Astrocyte (in vitro differentiated cells and primary cell): Measurements from ENCODE around the gene ITGA2B. TPM values are rescaled to one million over a fixed set of nuclear protein-coding genes. Genes with fewer than 3 reads are reported as not detected.

Experiments used
- DNase-seq: peaks from one replicate; pipeline ENCODE4 v3.0.0-alpha.2; 2010; ENCODE audit warnings: low read depth
- FAIRE-seq: peaks from 2 replicates; lab custom pipeline; 2011; peaks lifted over from hg19 to GRCh38; lab: Jason Lieb, UNC
- H2AFZ ChIP-seq: 2 replicates; pipeline ENCODE4 v1.6.0; 2012; ENCODE audit warnings: low read depth, low read length, inconsistent platforms
- H3K27ac ChIP-seq: 2 replicates; pipeline ENCODE4 v1.5.1; 2011; ENCODE audit warnings: low read depth, low read length, inconsistent platforms
- H3K27me3 ChIP-seq: 2 replicates; pipeline ENCODE4 v1.6.0; 2011; ENCODE audit warnings: low read length, inconsistent platforms; ENCODE audit not compliant: insufficient read depth
- H3K36me3 ChIP-seq: 2 replicates; pipeline ENCODE4 v1.5.1; 2011; ENCODE audit warnings: low read length, inconsistent platforms; ENCODE audit not compliant: insufficient read depth
- H3K4me1 ChIP-seq: 2 replicates; pipeline ENCODE4 v1.5.1; 2011; ENCODE audit warnings: low read length, inconsistent platforms; ENCODE audit not compliant: insufficient read depth
- H3K4me2 ChIP-seq: 2 replicates; pipeline ENCODE4 v1.6.0; 2012; ENCODE audit warnings: low read length, inconsistent platforms
- H3K4me3 ChIP-seq: 2 replicates; pipeline ENCODE4 v1.5.1; 2011; ENCODE audit warnings: low read depth, mild to moderate bottlenecking, low read length, inconsistent platforms; ENCODE audit not compliant: insufficient read depth
- H3K79me2 ChIP-seq: 2 replicates; pipeline ENCODE4 v1.6.0; 2012; ENCODE audit warnings: mild to moderate bottlenecking, low read length, inconsistent platforms; ENCODE audit not compliant: insufficient read depth
- H3K9ac ChIP-seq: 2 replicates; pipeline ENCODE4 v1.6.0; 2012; ENCODE audit warnings: mild to moderate bottlenecking, low read length, inconsistent platforms
- H3K9me3 ChIP-seq: 2 replicates; pipeline ENCODE4 v1.5.1; 2012; ENCODE audit warnings: low read depth, mild to moderate bottlenecking, low read length, inconsistent platforms; ENCODE audit not compliant: insufficient read depth
- H4K20me1 ChIP-seq: 2 replicates; pipeline ENCODE4 v1.6.0; 2012; ENCODE audit warnings: low read length, inconsistent platforms; ENCODE audit not compliant: insufficient read depth
- H3K27ac Mint-ChIP-seq: one replicate; pipeline ENCODE4 v1.8.0; 2021; ENCODE audit warnings: mild to moderate bottlenecking, mixed read lengths; ENCODE audit not compliant: unreplicated experiment
- H3K27me3 Mint-ChIP-seq: one replicate; pipeline ENCODE4 v1.8.0; 2021; ENCODE audit warnings: low read depth, mixed read lengths; ENCODE audit not compliant: unreplicated experiment
- H3K36me3 Mint-ChIP-seq: one replicate; pipeline ENCODE4 v1.8.0; 2021; ENCODE audit warnings: low read depth, mixed read lengths; ENCODE audit not compliant: unreplicated experiment
- H3K4me1 Mint-ChIP-seq: one replicate; pipeline ENCODE4 v1.8.0; 2021; ENCODE audit warnings: low read depth, mixed read lengths; ENCODE audit not compliant: unreplicated experiment
- H3K4me3 Mint-ChIP-seq: one replicate; pipeline ENCODE4 v1.8.0; 2021; ENCODE audit warnings: mild to moderate bottlenecking, moderate library complexity, mixed read lengths; ENCODE audit not compliant: unreplicated experiment
- H3K9me3 Mint-ChIP-seq: one replicate; pipeline ENCODE4 v1.8.0; 2021; ENCODE audit warnings: mild to moderate bottlenecking, mixed read lengths; ENCODE audit not compliant: unreplicated experiment
- EZH2 ChIP-seq: IDR thresholded peaks from 2 replicates; pipeline ENCODE4 v1.6.1; 2012; ENCODE audit warnings: mild to moderate bottlenecking, low read length, inconsistent platforms; ENCODE audit not compliant: insufficient read depth
- total RNA-seq: library from RNA; stranded (reverse); gene quantifications from 2 replicates; pipeline ENCODE4 v1.2.1, GENCODE V29; 2021
- TF ChIP-seq, protein P1 (sequence below): IDR thresholded peaks from 2 replicates; pipeline ENCODE4 v1.5.1; 2011; ENCODE audit warnings: low read depth, mild to moderate bottlenecking, inconsistent platforms, low read length, moderate library complexity; ENCODE audit not compliant: insufficient read depth

Gene ITGA2B
- total RNA-seq, 1 donor from 2014 or later: 0.68 TPM

DNA sequence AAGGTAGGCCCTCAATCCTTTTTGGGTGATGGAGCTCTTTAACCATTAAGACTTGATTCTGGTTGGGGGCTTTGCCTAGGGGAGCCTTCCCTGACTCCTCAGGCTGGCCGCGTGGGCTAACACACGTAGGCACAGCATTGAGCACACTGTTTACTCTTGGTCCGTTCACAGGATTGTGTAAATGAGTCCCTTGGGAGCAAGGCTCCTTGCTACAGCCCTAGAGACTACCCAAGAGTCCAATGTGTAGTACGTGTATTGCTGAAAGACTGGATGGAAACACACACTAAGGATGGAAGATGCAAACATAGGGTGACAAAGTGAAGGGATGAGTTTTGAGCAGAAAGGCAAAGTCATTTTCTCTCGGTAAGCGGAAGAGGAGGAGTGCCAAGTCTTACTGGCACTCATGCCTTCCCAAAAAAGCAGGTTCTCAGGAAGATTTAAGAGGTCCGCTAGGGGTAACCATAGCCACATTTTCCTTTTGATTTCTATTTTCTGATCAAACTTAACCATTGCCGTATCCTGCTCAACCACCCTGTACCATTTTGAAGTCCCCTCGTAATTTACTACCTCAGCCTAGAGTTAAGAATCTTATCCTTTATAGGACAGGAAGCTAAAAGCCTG, 911 bp upstream of the ITGA2B start:
- H3K9ac ChIP-seq: no peak overlapping the region
- H4K20me1 ChIP-seq: no peaks in the 10 kb centered on the region
- no peak overlapping the region for H3K4me2 ChIP-seq
- no peaks in the 10 kb centered on the region for H3K4me1 Mint-ChIP-seq
- H3K27me3 Mint-ChIP-seq: peaks cover 5% of the 10 kb centered on the region
- no peak overlapping the region for H3K27ac ChIP-seq
- peaks cover 2% of the 10 kb centered on the region for H3K9me3 Mint-ChIP-seq
- no peaks in the 10 kb centered on the region for H3K9me3 ChIP-seq
- no peak overlapping the region for H3K4me3 Mint-ChIP-seq
- no peak overlapping the region for H3K27ac Mint-ChIP-seq
- FAIRE-seq (no peak), DNase-seq (no peak)
- no peak overlapping the region for H3K4me3 ChIP-seq
- no peaks in the 10 kb centered on the region for H3K36me3 ChIP-seq
- H2AFZ ChIP-seq: no peak overlapping the region
- peaks cover 3% of the 10 kb centered on the region for H3K27me3 ChIP-seq
- H3K36me3 Mint-ChIP-seq: peaks cover 3% of the 10 kb centered on the region
- H3K79me2 ChIP-seq: no peaks in the 10 kb centered on the region
- TF ChIP-seq EZH2: no peak
- TF ChIP-seq, protein P1, sequence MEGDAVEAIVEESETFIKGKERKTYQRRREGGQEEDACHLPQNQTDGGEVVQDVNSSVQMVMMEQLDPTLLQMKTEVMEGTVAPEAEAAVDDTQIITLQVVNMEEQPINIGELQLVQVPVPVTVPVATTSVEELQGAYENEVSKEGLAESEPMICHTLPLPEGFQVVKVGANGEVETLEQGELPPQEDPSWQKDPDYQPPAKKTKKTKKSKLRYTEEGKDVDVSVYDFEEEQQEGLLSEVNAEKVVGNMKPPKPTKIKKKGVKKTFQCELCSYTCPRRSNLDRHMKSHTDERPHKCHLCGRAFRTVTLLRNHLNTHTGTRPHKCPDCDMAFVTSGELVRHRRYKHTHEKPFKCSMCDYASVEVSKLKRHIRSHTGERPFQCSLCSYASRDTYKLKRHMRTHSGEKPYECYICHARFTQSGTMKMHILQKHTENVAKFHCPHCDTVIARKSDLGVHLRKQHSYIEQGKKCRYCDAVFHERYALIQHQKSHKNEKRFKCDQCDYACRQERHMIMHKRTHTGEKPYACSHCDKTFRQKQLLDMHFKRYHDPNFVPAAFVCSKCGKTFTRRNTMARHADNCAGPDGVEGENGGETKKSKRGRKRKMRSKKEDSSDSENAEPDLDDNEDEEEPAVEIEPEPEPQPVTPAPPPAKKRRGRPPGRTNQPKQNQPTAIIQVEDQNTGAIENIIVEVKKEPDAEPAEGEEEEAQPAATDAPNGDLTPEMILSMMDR: no peak
- H3K4me1 ChIP-seq: peaks cover 7% of the 10 kb centered on the region

- TF ChIP-seq, protein P1: no peak
- TF ChIP-seq EZH2: no peak
- DNase-seq (no peak), FAIRE-seq (no peak)
- Mint-ChIP-seq H3K9me3 (peaks cover 2% of the 10 kb centered on the region), H3K4me3 (no peak overlapping the region), H3K36me3 (peaks cover 3% of the 10 kb centered on the region), H3K27ac (no peak overlapping the region), H3K4me1 (no peaks in the 10 kb centered on the region), H3K27me3 (peaks cover 8% of the 10 kb centered on the region)
- no peak overlapping the region for H2AFZ ChIP-seq
- H3K27me3 ChIP-seq: peaks cover 7% of the 10 kb centered on the region
- no peaks in the 10 kb centered on the region for H3K36me3 ChIP-seq
- no peak overlapping the region for H3K4me2 ChIP-seq
- H4K20me1 ChIP-seq: no peaks in the 10 kb centered on the region
- no peak overlapping the region for H3K27ac ChIP-seq
- peaks cover 7% of the 10 kb centered on the region for H3K4me1 ChIP-seq
- H3K4me3 ChIP-seq: no peak overlapping the region
- no peak overlapping the region for H3K9ac ChIP-seq
- H3K79me2 ChIP-seq: no peaks in the 10 kb centered on the region
- no peaks in the 10 kb centered on the region for H3K9me3 ChIP-seq
These were observed 314 bp upstream of the ITGA2B start for GRCh38 chr17:44389723-44390202.

DNA sequence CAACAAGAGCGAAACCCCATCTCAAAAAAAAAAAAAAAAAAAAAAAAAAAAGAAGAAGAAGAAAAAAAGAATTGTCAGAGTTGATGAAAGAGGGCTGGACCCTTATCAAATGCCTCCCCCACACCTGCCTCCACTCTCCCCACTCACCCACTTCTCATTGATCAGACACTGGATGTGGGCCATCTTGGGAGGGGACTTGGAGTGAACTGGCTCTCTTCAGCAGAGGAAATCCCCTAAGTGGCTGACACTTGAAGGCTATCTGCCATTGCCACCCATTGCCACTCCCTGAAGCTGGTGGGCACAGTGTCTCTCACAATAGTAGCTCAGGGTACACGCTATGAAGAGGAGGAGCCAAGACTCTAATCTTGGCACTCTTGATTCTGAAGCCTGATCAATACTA, 1.6 kb downstream of the ITGA2B start:
- Mint-ChIP-seq H3K9me3 (peaks cover 2% of the 10 kb centered on the region), H3K36me3 (no peaks in the 10 kb centered on the region), H3K4me3 (no peak overlapping the region), H3K27me3 (peaks cover 26% of the 10 kb centered on the region), H3K4me1 (no peaks in the 10 kb centered on the region), H3K27ac (no peak overlapping the region)
- H3K4me1 ChIP-seq: peaks cover 3% of the 10 kb centered on the region
- H3K27ac ChIP-seq: no peak overlapping the region
- no peak overlapping the region for H3K9ac ChIP-seq
- no peak overlapping the region for H2AFZ ChIP-seq
- H3K9me3 ChIP-seq: no peaks in the 10 kb centered on the region
- H3K27me3 ChIP-seq: peaks cover 24% of the 10 kb centered on the region
- no peak for FAIRE-seq
- DNase-seq: no peak
- H3K4me3 ChIP-seq: no peak overlapping the region
- TF ChIP-seq EZH2: no peak
- TF ChIP-seq, protein P1: no peak
- no peaks in the 10 kb centered on the region for H3K79me2 ChIP-seq
- H3K4me2 ChIP-seq: no peak overlapping the region
- H4K20me1 ChIP-seq: no peaks in the 10 kb centered on the region
- no peaks in the 10 kb centered on the region for H3K36me3 ChIP-seq
